Mesenteric fat pad (tissue), 1 donor: ENCODE measurements around the gene LAMTOR2. TPM values are rescaled to one million over a fixed set of nuclear protein-coding genes. Genes with fewer than 3 reads are reported as not detected.
A peak's percentile ranks its signal among the peaks of the same experiment; 100 is the strongest.

Experiments
- DNase-seq: peaks from one replicate; pipeline ENCODE4 v3.0.0-alpha.2; 2020; ENCODE audit warnings: low spot score
- total RNA-seq: library from RNA; stranded (reverse); fragmentation: NEBNext Ultra II Directional; extraction: Animal tissue kit (Norgen Biotek cat#: 25700); gene quantifications from one replicate; pipeline ENCODE4 v1.2.1, GENCODE V29; 2021
- donor health status: DM: yes; HTN: yes; CAD: no.

LAMTOR2 gene
- total RNA-seq, 1 donor from 2014 or later = 65.5 TPM

- DNase-seq = peak; percentile 96
These were observed 42.2 kb downstream of the LAMTOR2 start for GRCh38 chr1:156096640-156097391.

DNA sequence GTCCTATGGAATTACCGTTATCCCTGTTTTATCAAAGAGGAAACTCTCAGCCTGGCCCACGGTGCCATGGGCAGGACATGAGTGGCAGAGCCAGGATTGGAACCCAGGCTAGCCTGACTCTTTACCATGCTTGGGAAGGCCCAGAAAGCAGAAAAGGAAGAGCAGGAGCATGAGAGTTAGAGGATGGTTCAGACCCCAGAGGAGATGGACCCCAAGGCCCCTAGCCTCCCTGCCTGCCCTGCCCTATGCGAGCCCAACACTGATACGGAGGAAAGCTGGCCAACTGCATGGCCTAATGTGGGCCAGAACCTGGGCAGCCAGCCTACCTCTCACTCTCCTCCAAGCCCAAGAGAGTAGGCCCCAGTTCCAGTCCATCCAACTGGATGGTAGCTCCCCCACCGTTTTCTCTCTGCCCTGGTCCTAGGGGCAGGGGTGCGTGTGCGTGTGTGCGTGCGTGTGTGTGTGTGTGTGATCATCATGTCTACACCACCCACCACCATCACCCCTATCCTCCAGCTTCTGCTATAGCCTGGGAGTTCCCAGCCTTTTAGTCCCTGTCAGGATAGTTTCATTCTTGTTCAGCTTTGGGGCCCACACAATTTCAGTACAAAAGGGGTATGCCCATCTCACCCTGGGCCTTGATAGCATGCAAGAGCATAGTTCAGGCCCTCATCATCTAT lies 43.1 kb downstream of the LAMTOR2 start:
- no peak for DNase-seq

- no peak for DNase-seq
These were observed 44.2 kb downstream of the LAMTOR2 start for GRCh38 chr1:156098784-156099183.

- DNase-seq = no peak
These were observed 44.7 kb downstream of the LAMTOR2 start for GRCh38 chr1:156099282-156099681.

DNA sequence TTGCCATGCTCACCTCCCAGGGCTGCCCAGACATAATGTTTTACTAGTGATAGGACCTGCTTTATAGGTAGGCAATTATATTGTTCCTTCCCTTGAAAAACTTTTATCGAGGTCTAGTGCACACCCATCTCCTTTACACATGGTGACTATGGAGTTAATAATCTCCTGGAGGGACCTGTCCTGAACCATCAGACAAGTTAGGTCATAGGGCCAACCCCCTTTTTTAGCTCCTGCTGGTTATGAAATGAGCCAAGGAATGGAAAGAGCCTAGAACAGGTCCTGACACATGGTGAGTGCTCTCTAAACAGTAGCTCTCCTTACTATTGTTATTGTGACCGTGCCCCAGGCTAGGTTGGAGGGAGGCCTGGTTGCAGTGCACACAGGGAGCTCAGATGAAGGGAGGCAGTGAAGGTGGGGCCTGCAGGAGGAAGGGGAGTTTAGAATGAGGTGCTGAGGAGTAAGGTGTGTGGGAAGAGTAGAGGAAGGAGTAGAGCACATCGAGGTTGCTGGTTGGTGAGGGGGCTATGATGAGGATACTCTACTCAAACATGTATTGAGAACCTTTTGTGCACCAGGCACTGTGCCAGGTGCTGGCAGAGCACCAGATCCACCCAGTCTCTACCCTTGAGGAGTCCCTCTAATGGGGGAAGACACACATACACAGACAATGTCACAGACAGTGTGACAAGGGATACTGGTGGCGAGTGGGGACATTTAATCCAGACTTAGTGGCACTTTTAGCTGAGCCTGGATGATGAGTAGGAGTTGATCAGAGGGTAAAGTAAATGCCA lies 45.8 kb downstream of the LAMTOR2 start:
- no peak for DNase-seq

DNA sequence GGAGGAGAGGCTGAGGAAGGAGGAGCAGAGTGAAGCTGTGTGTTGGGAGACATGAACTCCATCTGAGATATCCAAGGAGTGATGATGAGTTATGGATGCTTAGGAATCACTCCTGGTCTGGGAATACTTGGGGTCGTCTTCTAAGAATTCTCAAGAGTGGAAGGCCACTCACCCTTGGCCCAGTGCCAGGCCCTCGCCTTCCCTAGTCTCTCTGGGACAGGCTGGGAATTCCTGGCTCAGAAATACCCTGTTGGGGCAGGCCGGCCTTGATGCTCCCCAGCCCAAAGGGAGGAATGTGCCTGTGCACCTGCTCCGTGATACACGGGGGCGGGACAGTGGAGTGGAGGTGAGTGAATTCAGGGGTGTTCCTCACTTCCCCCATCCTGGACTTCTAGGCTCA lies 47.3 kb downstream of the LAMTOR2 start:
- DNase-seq = no peak

- DNase-seq = no peak
These were observed 48.3 kb downstream of the LAMTOR2 start for GRCh38 chr1:156102633-156103511.

DNA sequence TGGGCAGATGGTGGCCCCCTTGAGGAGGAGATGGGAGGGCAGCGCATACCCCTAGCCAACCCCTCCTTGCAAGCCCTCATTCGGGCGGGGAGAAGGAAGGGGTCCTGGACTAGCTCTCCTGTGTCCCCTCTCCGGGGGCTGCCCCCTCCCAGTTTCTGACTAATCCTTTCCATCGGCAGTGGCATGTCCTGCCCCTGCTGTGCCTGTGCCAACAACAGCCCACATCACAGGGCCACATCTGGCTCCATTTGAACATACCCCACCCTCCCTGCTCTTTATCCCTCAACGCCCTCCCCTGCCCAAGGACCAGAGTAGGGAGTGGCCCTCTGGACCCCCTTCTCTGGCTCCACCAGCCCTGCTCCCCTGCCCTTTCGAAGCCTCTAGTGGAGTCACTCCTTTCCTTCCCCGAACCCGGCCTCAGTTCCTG lies 49.0 kb downstream of the LAMTOR2 start:
- DNase-seq = no peak

DNA sequence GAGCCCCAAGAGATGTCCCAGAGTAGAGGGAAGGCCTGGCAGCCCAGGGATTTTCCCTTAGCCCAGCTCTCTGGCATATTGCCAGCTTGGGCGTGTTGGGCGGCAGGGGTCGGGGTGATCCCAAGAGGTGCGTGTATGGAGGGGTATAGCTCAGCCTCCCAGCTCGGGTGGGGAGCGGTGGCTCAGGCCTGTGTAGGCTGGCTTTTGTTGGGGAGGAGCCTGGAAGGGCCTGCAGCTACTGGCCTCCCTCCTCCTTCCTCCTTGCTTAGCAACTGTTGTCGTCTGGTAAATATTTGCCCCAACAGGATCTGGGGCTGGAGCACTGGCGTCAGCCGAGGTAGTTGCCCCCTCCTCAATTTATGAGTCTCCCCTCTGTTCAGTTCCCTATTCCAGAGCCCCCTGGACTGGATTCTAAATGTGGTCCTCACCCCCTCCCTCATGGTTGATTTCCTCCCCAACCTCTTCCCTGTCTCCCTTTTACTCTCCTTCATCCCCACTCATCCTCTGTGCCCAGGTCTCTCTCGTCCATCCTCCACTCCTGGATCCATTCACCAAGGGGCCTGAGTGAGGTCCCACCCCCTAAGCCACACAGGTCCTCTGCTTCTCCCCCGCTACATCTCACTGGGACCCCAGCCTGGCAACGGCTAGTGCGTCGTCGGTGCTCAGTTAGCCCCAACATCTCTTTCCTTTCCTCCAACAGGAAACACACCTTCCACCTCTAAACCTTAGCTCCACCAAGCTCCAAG lies 49.7 kb downstream of the LAMTOR2 start:
- no peak for DNase-seq

DNA sequence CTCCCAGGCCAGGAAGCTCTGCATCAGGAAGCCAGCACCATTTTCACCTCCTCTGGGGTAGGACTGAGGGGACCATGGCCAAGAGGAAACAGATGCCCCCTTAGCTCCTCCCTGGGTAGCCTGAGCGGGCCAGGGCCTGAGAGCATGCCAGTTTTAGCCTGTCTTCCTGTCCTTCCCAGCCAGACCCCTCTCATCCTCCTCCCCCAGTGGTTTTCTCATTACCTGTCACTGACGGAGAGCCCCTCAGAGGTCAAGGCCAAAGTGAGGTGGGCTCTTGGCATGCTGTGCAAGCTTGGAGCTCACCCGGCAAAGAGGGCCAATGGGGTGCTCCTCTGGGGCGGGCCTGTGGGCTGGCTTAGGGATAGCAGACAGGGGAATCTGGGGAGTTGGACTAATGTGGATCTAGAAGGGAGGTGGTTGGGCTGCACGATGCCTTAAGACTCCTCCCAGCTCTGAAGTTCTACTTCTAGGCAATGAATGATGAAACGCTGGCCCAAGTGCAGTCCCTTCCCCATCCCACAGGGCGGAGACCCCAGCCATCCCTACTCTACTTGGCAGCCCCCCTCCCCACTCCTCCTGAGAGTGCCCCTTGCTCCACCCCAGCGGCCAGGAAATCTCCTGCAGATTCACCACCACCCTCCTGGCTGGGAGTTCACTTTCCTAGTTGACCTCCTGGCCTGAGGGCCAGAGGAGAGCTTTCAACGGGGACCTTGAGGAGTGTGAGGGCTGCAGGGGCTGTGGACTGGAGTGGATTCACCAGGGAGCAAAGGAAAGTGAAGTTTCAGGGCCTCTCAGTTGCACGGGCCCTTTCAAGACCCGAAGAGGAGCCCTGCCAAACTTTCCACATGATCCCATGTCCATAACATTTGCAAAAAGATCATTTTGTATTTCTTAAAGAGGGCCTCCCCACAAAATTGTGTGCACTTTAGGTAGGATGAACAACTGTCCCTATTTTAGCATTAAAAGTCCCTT lies 50.6 kb downstream of the LAMTOR2 start:
- no peak for DNase-seq

- DNase-seq = no peak
These were observed 52.3 kb downstream of the LAMTOR2 start for GRCh38 chr1:156106624-156107488.

GRCh38 chr1:156108057-156108456 lies 53.5 kb downstream of the LAMTOR2 start:
- no peak for DNase-seq

Other genes with a start within 250 kb of the LAMTOR2 start
- gene GON4L, start 197.6 kb upstream of the LAMTOR2 start, total RNA-seq = 53.0 TPM
- 6.1 TPM for gene SYT11, start 195.2 kb upstream of the LAMTOR2 start, total RNA-seq
- 31.8 TPM for gene RIT1, start 143.4 kb upstream of the LAMTOR2 start, total RNA-seq
- 30.7 TPM for gene KHDC4, start 120.4 kb upstream of the LAMTOR2 start, total RNA-seq
- gene RXFP4, start 113.1 kb upstream of the LAMTOR2 start, total RNA-seq = not detected
- 150 TPM for gene ARHGEF2, start 76.2 kb upstream of the LAMTOR2 start, total RNA-seq
- gene SSR2, start 33.8 kb upstream of the LAMTOR2 start, total RNA-seq = 179 TPM
- gene UBQLN4, start 984 bp upstream of the LAMTOR2 start, total RNA-seq = 30.0 TPM
- not detected for gene RAB25, start 6.4 kb downstream of the LAMTOR2 start, total RNA-seq
- gene MEX3A, start 27.7 kb downstream of the LAMTOR2 start, total RNA-seq = 0.58 TPM
- gene LMNA, start 59.9 kb downstream of the LAMTOR2 start, total RNA-seq = 901 TPM
- 31.9 TPM for gene SEMA4A, start 98.8 kb downstream of the LAMTOR2 start, total RNA-seq
- gene SLC25A44, start 139.3 kb downstream of the LAMTOR2 start, total RNA-seq = 34.3 TPM
- 46.4 TPM for gene PMF1, start 158.2 kb downstream of the LAMTOR2 start, total RNA-seq
- not detected for gene BGLAP, start 187.4 kb downstream of the LAMTOR2 start, total RNA-seq
- 1.4 TPM for gene PAQR6, start 193.3 kb downstream of the LAMTOR2 start, total RNA-seq
- gene SMG5, start 228.0 kb downstream of the LAMTOR2 start, total RNA-seq = 67.2 TPM
- gene TMEM79, start 229.5 kb downstream of the LAMTOR2 start, total RNA-seq = 1.8 TPM
- 78.3 TPM for gene GLMP, start 240.9 kb downstream of the LAMTOR2 start, total RNA-seq
- gene VHLL, start 244.5 kb downstream of the LAMTOR2 start, total RNA-seq = not detected